ENCODE results near the gene NVL.

Gene NVL

DNA sequence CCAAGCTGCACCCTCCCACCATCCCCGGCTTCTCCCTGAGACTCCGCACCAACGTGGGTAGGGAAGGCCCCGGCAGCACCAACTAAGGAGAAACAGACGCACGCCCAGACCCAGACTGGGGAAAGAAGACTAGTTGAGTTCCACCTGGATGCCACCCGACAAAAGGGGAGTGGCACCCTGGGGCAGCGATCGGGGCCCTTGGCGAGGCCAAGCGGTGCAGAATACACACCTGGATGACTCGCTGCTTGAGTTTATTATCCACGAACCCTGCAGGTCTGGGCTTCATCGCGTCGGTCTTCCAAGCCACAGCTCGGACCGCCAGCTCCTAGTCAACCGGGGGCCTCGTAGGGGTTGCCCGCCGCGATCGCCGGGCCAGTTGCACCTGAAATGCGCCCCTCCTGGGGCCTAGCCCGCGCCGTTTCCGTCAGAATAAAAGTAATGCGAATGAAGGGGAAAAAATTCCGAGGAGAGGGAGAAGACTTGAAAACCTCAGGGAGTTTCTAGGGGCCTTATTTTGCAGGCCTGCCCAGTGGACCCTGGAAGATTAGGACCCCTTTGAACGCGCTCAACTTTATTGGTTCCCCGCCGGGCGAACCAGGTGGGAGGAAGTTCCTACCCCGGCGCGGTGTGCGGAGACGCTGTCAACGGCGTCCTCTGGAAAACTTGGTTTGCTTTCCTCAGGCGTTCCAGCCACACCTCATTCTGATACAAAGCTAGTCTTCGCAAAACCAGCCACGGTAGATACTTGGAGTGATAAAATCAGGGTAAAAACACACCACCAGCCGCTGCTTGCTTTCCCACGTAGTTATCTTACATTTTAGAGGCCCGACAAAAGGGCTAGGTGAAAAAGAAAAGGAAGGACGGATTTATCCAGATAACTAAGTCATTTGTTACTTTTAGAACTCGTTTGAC is at the start of gene NVL:
TSS of gene NVL (minus strand) at position 331 of the 912 bp plus-strand sequence. CDS start at position 286, 45 bp downstream.
- H3K27me3 ChIP-seq (ENCODE audit: insufficient read depth, low read depth, severe bottlenecking), result no peaks in the 10 kb centered on the region
- H3K36me3 ChIP-seq, result no peaks in the 10 kb centered on the region
- peak; percentile 77 for DNase-seq
- H3K9me3 ChIP-seq (ENCODE audit: severe bottlenecking), result no peaks in the 10 kb centered on the region
- peak within 1 kb of the TSS; percentile 98 for H3K27ac ChIP-seq
- TF ChIP-seq, protein P1, sequence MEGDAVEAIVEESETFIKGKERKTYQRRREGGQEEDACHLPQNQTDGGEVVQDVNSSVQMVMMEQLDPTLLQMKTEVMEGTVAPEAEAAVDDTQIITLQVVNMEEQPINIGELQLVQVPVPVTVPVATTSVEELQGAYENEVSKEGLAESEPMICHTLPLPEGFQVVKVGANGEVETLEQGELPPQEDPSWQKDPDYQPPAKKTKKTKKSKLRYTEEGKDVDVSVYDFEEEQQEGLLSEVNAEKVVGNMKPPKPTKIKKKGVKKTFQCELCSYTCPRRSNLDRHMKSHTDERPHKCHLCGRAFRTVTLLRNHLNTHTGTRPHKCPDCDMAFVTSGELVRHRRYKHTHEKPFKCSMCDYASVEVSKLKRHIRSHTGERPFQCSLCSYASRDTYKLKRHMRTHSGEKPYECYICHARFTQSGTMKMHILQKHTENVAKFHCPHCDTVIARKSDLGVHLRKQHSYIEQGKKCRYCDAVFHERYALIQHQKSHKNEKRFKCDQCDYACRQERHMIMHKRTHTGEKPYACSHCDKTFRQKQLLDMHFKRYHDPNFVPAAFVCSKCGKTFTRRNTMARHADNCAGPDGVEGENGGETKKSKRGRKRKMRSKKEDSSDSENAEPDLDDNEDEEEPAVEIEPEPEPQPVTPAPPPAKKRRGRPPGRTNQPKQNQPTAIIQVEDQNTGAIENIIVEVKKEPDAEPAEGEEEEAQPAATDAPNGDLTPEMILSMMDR (IDR thresholded peaks at IDR 0.05; ENCODE audit: low read depth, low read length), result no peak
- H3K4me3 ChIP-seq (ENCODE audit: low read depth, low read length), result peak within 1 kb of the TSS; percentile 88

DNA sequence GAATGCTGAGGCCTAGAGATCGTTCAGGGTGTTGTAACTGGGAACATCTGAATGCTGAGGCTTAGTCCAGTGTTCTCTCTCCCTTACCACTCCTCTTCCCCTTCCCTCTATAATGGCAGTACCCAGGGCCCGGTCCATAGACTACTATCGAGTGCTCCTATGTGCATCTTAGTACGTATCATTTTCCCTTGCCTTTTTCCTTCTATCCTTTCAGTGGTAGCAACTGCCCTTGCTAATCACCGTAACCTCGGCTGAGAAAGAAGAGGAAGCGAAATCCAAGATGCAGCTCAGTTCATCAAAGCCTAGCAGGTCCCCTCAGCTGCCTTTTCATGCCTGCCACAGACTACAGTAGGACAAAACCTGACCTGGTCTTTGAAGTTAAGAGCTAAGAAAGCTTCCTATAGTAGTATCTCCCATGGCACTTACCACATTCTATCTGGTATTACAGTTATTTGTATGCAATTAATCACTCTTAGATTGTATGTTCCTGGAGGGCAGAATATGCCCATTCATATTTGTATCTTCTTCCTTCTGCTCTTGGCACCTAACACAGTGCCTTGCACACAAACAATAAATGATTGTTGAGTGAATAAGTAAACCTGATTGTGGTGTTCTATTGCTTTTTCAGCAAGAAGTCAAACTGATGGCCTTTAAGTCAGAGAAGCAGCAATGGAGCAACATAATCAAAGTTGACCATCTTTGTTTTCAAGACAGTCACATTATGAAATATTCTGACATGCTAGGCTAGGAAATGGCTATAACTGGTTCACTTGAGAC is 49.1 kb upstream of the NVL start:
- Histone ChIP-seq H3K27ac (no peak overlapping the region), H3K27me3 (ENCODE audit: insufficient read depth, low read depth, severe bottlenecking) (no peaks in the 10 kb centered on the region), H3K4me3 (ENCODE audit: low read depth, low read length) (no peak overlapping the region), H3K36me3 (no peaks in the 10 kb centered on the region), H3K9me3 (ENCODE audit: severe bottlenecking) (no peaks in the 10 kb centered on the region)
- DNase-seq, result no peak
- TF ChIP-seq, protein P1 (IDR thresholded peaks at IDR 0.05; ENCODE audit: low read depth, low read length), result no peak

DNA sequence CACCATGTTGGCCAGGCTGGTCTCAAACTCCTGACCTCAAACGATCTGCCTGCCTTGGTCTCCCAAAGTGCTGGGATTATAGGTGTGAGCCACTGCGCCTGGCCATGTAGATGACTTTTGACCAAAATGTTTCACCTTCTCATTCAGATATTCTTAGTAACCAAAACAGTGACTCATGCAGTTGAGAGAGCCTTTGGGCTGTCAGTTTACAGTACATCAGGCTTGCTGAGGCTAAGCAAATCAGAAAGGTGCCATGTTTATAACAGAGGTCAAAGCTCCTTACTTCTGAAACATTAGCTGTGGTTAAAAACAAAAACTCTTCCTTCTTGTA is 47.7 kb upstream of the NVL start:
- TF ChIP-seq, protein P1 (IDR thresholded peaks at IDR 0.05; ENCODE audit: low read depth, low read length), result no peak
- DNase-seq, result no peak
- no peak overlapping the region for H3K27ac ChIP-seq
- H3K36me3 ChIP-seq, result no peaks in the 10 kb centered on the region
- H3K9me3 ChIP-seq (ENCODE audit: severe bottlenecking), result no peaks in the 10 kb centered on the region
- no peaks in the 10 kb centered on the region for H3K27me3 ChIP-seq (ENCODE audit: insufficient read depth, low read depth, severe bottlenecking)
- H3K4me3 ChIP-seq (ENCODE audit: low read depth, low read length), result no peak overlapping the region

DNA sequence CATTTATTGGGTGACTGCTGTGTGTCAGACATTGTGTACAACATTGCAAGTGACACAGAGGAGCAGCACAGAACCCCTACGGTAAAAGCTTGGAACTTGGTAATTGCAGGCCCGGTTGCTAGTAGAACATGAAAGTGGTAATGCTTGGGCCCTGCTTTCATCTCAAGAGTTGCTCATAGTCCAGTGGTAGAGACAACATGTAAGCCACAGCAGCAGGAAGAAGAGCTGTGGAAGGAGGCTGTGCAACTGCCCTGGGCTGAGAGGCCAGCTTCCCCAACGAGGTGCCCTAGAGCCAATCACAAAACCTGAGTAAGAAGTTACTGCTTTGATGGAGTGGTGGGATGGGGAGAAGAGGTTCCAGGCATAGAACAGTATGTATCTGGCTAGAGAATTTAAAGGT is 45.1 kb upstream of the NVL start:
- no peak for DNase-seq
- H3K27ac ChIP-seq, result no peak overlapping the region
- no peaks in the 10 kb centered on the region for H3K27me3 ChIP-seq (ENCODE audit: insufficient read depth, low read depth, severe bottlenecking)
- no peaks in the 10 kb centered on the region for H3K9me3 ChIP-seq (ENCODE audit: severe bottlenecking)
- H3K4me3 ChIP-seq (ENCODE audit: low read depth, low read length), result no peak overlapping the region
- TF ChIP-seq, protein P1 (IDR thresholded peaks at IDR 0.05; ENCODE audit: low read depth, low read length), result no peak
- peaks cover 7% of the 10 kb centered on the region; the same call in 1 of the 2 replicates for H3K36me3 ChIP-seq

DNA sequence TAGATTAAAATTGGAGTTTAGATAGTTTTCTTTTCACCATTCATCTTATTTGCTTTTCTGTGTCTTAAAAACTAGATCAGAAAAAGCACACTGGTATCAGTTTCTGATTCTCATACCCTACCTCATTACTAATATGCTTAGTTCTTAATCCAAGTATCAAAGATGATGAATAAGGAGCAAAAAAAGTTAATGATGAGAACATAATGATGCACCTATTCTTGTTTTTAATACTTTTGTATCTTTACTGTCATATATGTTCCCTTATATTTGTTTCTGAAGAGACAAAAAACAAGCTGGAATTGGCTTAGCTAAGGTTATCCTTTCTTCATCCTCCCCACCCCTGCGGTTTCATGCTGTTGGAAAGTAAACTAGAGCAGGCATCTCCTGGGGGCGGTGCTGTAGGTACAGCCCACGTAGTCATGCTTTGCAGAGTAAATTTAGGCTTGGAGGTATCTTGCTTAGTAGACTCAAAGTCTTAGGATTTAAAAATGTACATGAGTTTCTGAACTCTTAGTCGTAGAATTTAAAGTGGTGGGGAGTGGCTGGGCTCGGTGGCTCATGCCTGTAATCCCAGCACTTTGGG is 43.1 kb upstream of the NVL start:
- no peak overlapping the region for H3K4me3 ChIP-seq (ENCODE audit: low read depth, low read length)
- H3K36me3 ChIP-seq, result peaks cover 7% of the 10 kb centered on the region; the same call in 1 of the 2 replicates
- TF ChIP-seq, protein P1 (IDR thresholded peaks at IDR 0.05; ENCODE audit: low read depth, low read length), result no peak
- DNase-seq, result no peak
- no peaks in the 10 kb centered on the region for H3K9me3 ChIP-seq (ENCODE audit: severe bottlenecking)
- no peaks in the 10 kb centered on the region for H3K27me3 ChIP-seq (ENCODE audit: insufficient read depth, low read depth, severe bottlenecking)
- no peak overlapping the region for H3K27ac ChIP-seq

Data from WERI-Rb-1 (cell line).